PC-9 (cell line): ENCODE measurements around the gene DNAI1. TPM values are rescaled to one million over a fixed set of nuclear protein-coding genes. Genes with fewer than 3 reads are reported as not detected.

Experiments
- BruUV-seq: library from RNA; stranded (reverse); fragments of 400-500 nt; replicated peaks from 2 replicates; lab custom pipeline; 2021; lab: Mats Ljungman, UMichigan
- CTCF ChIA-PET: fragments of 300-600 bp; sonication (Branson Sonifier 250); formaldehyde crosslinking; loops from one replicate; lab custom pipeline; 2022; ENCODE audit warnings: antibody characterized with exemption; lab: Charles Lee
- POLR2A ChIA-PET: fragments of 300-600 bp; sonication (Branson Sonifier 250); formaldehyde crosslinking; loops from one replicate; lab custom pipeline; 2022; ENCODE audit warnings: antibody characterized with exemption; ENCODE audit not compliant: unreplicated experiment; lab: Charles Lee
- DNase-seq, 2 experiments: peaks; one replicate each; pipeline versions ENCODE4 v3.0.0 to v3.0.0-alpha.2; 2015 to 2022; ENCODE audit warnings: mixed read lengths in 1 of 2
- H2AFZ ChIP-seq: fragments of 200-600 bp; sonication (generic); 2 replicates; pipeline ENCODE4 v1.8.1; 2017; ENCODE audit warnings: antibody characterized with exemption
- H3F3A ChIP-seq: fragments of 200-600 bp; sonication (generic); 2 replicates; pipeline ENCODE4 v1.8.1; 2017; ENCODE audit warnings: antibody characterized with exemption, mild to moderate bottlenecking, low read depth; ENCODE audit not compliant: insufficient read depth
- H3K27ac ChIP-seq: fragments of 200-600 bp; sonication (generic); 2 replicates; pipeline ENCODE4 v1.6.1; 2016; ENCODE audit warnings: mixed run types
- H3K27me3 ChIP-seq: fragments of 200-600 bp; sonication (generic); 2 replicates; pipeline ENCODE4 v1.6.1; 2016; ENCODE audit warnings: low read depth, mixed run types; ENCODE audit not compliant: insufficient read depth
- H3K36me3 ChIP-seq: fragments of 200-600 bp; sonication (generic); 2 replicates; pipeline ENCODE4 v1.6.1; 2016; ENCODE audit warnings: low read depth, mixed run types
- H3K4me1 ChIP-seq: fragments of 200-600 bp; sonication (generic); replicated peaks from 2 replicates; pipeline ENCODE4 v1.6.1; 2016; ENCODE audit warnings: mixed run types; ENCODE audit not compliant: insufficient read depth
- H3K4me2 ChIP-seq: fragments of 200-600 bp; sonication (generic); 2 replicates; pipeline ENCODE4 v1.6.1; 2017; ENCODE audit warnings: mixed run types
- H3K4me3 ChIP-seq: fragments of 200-600 bp; sonication (generic); 2 replicates; pipeline ENCODE4 v1.6.1; 2016; ENCODE audit warnings: mixed run types
- H3K79me2 ChIP-seq: fragments of 200-600 bp; sonication (generic); 2 replicates; pipeline ENCODE4 v1.6.1; 2017; ENCODE audit warnings: low read depth, mixed run types
- H3K9me2 ChIP-seq: fragments of 200-600 bp; sonication (generic); 2 replicates; pipeline ENCODE4 v1.8.1; 2017; ENCODE audit warnings: mild to moderate bottlenecking; ENCODE audit not compliant: insufficient read depth
- H3K9me3 ChIP-seq: fragments of 200-600 bp; sonication (generic); 2 replicates; pipeline ENCODE4 v1.8.1; 2016; ENCODE audit warnings: low read depth; ENCODE audit not compliant: insufficient read depth
- H4K20me1 ChIP-seq: fragments of 200-600 bp; sonication (generic); 2 replicates; pipeline ENCODE4 v1.8.1; 2017; ENCODE audit not compliant: insufficient read depth
- CTCF ChIP-seq: fragments of 200-600 bp; sonication (generic); conservative IDR thresholded peaks from 2 replicates; pipeline ENCODE4 v1.6.1; 2017; ENCODE audit warnings: mixed run types, antibody characterized with exemption, mild to moderate bottlenecking, moderate library complexity
- EZH2 ChIP-seq: fragments of 200-600 bp; sonication (generic); IDR thresholded peaks from 2 replicates; pipeline ENCODE4 v1.8.0; 2017; ENCODE audit warnings: antibody characterized with exemption, low read depth
- intact Hi-C: fragments of 100-400 bp; cut with micrococcal nuclease; formaldehyde crosslinking; loops from one replicate; pipeline ENCODE4 v1.10.0; 2022; ENCODE audit not compliant: unreplicated experiment
- total RNA-seq: library from RNA; stranded (reverse); gene quantifications from 2 replicates; pipeline ENCODE4 v1.2.3, GENCODE V29; 2021

The DNAI1 gene
- total RNA-seq, 1 experiment from 2014 or later: 1.6 TPM

GRCh38 chr9:34443976-34444375, 14.6 kb upstream of the DNAI1 start:
- H3K79me2 ChIP-seq: 0 out of 2 replicates have a peak, but pooled peaks cover 9% of the 10 kb centered on the region
- no peak overlapping the region for H3K4me2 ChIP-seq

DNA sequence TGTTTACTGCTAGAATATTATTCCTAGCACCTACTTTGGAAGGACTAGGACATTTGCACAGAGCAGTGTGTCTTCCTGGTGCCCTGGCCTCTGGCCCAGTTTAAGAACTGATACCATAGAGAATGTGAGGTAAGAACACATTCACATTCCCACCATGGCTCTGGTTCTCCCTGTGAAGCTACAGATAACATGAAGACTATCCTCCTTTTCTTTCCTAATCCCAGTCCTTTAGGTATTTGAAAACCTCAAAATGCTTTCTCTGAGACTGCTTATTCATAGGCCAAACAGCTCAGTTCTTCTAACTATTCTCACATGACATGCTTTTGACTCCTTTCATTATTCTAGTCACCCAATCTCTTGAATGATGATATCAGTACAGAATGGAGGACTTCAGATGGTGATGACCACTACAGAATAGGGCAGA, 12.1 kb upstream of the DNAI1 start:
- Histone ChIP-seq H3K36me3 (no peaks in the 10 kb centered on the region), H3K79me2 (peaks cover 30% of the 10 kb centered on the region), H3K4me3 (no peak overlapping the region), H3K4me2 (no peak overlapping the region), H3K9me3 (no peaks in the 10 kb centered on the region), H4K20me1 (no peaks in the 10 kb centered on the region), H2AFZ (no peak overlapping the region), H3K4me1 (peaks cover 12% of the 10 kb centered on the region), H3K27ac (no peak overlapping the region), H3K9me2 (no peaks in the 10 kb centered on the region), H3F3A (peaks cover 9% of the 10 kb centered on the region; the same call in 1 of the 2 replicates), H3K27me3 (no peaks in the 10 kb centered on the region)
- ChIA-PET CTCF (no interaction called here), POLR2A (no interaction called here)
- no TSS peak for BruUV-seq
- intact Hi-C loops: no loop called here
- DNase-seq: no peak
- TF ChIP-seq CTCF (no peak), EZH2 (no peak)

More at GRCh38 chr9:34443976-34444375, 14.6 kb upstream of the DNAI1 start:
- BruUV-seq: no TSS peak
- no peaks in the 10 kb centered on the region for H3K9me2 ChIP-seq
- H3K4me3 ChIP-seq: no peak overlapping the region
- no peak for DNase-seq
- no peak for TF ChIP-seq EZH2
- TF ChIP-seq CTCF: no peak
- H3F3A ChIP-seq: no peaks in the 10 kb centered on the region
- no peak overlapping the region for H2AFZ ChIP-seq
- H3K27ac ChIP-seq: no peak overlapping the region
- POLR2A ChIA-PET: no interaction called here
- H3K36me3 ChIP-seq: no peaks in the 10 kb centered on the region
- intact Hi-C loops: no loop called here
- no peaks in the 10 kb centered on the region for H4K20me1 ChIP-seq
- H3K9me3 ChIP-seq: no peaks in the 10 kb centered on the region
- CTCF ChIA-PET: no interaction called here
- H3K27me3 ChIP-seq: no peaks in the 10 kb centered on the region
- no peaks in the 10 kb centered on the region for H3K4me1 ChIP-seq

GRCh38 chr9:34446951-34447350, 11.7 kb upstream of the DNAI1 start:
- Histone ChIP-seq H4K20me1 (no peaks in the 10 kb centered on the region), H3K79me2 (peaks cover 30% of the 10 kb centered on the region), H3K4me2 (no peak overlapping the region), H3K36me3 (no peaks in the 10 kb centered on the region), H2AFZ (no peak overlapping the region), H3K4me1 (peaks cover 16% of the 10 kb centered on the region), H3F3A (peaks cover 14% of the 10 kb centered on the region; the same call in 1 of the 2 replicates), H3K9me2 (no peaks in the 10 kb centered on the region), H3K4me3 (no peak overlapping the region), H3K27me3 (no peaks in the 10 kb centered on the region), H3K9me3 (no peaks in the 10 kb centered on the region), H3K27ac (no peak overlapping the region)
- ChIA-PET POLR2A (no interaction called here), CTCF (no interaction called here)
- TF ChIP-seq CTCF: no peak
- no peak for TF ChIP-seq EZH2
- BruUV-seq: no TSS peak
- intact Hi-C loops: no loop called here
- no peak for DNase-seq
